Measurements from ENCODE around the gene FURIN.

DNA sequence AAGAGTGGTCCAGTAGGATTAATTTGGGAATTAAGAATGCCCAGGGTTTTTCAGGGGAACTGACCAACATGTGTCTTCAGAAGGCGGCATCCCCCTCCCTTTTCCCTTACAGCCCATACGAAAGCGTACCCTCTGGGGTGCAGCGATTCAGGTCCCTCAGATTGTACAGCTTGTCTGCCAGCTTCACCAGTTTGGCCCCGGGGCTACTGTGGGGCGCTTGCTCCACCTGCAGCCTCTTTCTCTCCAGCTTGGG, 63.1 kb downstream of the FURIN start:
- TF ChIP-seq, protein P1, sequence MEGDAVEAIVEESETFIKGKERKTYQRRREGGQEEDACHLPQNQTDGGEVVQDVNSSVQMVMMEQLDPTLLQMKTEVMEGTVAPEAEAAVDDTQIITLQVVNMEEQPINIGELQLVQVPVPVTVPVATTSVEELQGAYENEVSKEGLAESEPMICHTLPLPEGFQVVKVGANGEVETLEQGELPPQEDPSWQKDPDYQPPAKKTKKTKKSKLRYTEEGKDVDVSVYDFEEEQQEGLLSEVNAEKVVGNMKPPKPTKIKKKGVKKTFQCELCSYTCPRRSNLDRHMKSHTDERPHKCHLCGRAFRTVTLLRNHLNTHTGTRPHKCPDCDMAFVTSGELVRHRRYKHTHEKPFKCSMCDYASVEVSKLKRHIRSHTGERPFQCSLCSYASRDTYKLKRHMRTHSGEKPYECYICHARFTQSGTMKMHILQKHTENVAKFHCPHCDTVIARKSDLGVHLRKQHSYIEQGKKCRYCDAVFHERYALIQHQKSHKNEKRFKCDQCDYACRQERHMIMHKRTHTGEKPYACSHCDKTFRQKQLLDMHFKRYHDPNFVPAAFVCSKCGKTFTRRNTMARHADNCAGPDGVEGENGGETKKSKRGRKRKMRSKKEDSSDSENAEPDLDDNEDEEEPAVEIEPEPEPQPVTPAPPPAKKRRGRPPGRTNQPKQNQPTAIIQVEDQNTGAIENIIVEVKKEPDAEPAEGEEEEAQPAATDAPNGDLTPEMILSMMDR (IDR thresholded peaks at IDR 0.05) = no peak
- TF ChIP-seq POLR2AphosphoS5 (IDR thresholded peaks at IDR 0.05) = no peak
- no peak for TF ChIP-seq POLR2A (IDR thresholded peaks at IDR 0.05)

Data from breast epithelium (tissue), 3 donors.